GM12878 (cell line): ENCODE data around the gene KRT72. TPM values are rescaled to one million over a fixed set of nuclear protein-coding genes. Genes with fewer than 3 reads are reported as not detected.

Source experiments
- ATAC-seq: fragments of 200-7000 bp; cut with Tn5 transposase; 3 replicates; pipeline ENCODE4 v1.9.1; 2020; ENCODE audit warnings: mild to moderate bottlenecking, moderate library complexity
- BruUV-seq: library from RNA; stranded (reverse); fragments of 400-500 nt; replicated peaks from 2 replicates; lab custom pipeline; 2021; lab: Mats Ljungman, UMichigan
- CTCF ChIA-PET: fragments of 300-600 bp; sonication (Branson Sonifier 250); formaldehyde crosslinking; extraction: SDS; loops from one replicate; lab custom pipeline; 2021; ENCODE audit warnings: inconsistent platforms; lab: Yijun Ruan, JAX
- POLR2A ChIA-PET: fragments of 350-600 bp; formaldehyde crosslinking; extraction: SDS; loops from one replicate; lab custom pipeline; 2021; ENCODE audit warnings: inconsistent platforms; lab: Charles Lee
- RAD21 ChIA-PET: fragments of 300-600 bp; sonication (Branson Sonifier 250); formaldehyde crosslinking; loops from one replicate; lab custom pipeline; 2023; ENCODE audit warnings: antibody characterized with exemption; ENCODE audit not compliant: unreplicated experiment; lab: Charles Lee
- SMC1A ChIA-PET: fragments of 300-600 bp; sonication (Branson Sonifier 250); formaldehyde crosslinking; loops from one replicate; lab custom pipeline; 2023; ENCODE audit not compliant: unreplicated experiment, uncharacterized antibody; lab: Charles Lee
- DNase-seq: peaks from one replicate; pipeline ENCODE4 v3.0.0-alpha.2; 2011; ENCODE audit warnings: low read depth, low spot score
- FAIRE-seq: peaks from 3 replicates; lab custom pipeline; 2011; peaks lifted over from hg19 to GRCh38; lab: Jason Lieb, UNC
- H2AFZ ChIP-seq: 2 replicates; pipeline ENCODE4 v1.6.0; 2011; ENCODE audit warnings: low read depth, low read length, control low read depth; ENCODE audit not compliant: control insufficient read depth
- H3K27ac ChIP-seq: 2 replicates; pipeline ENCODE4 v1.5.1; 2011; ENCODE audit warnings: control low read depth; ENCODE audit not compliant: control insufficient read depth, insufficient read depth
- H3K27me3 ChIP-seq, 2 experiments: replicated peaks in 1 of 2; 2 replicates each; pipeline versions ENCODE4 v1.6.0 to v1.6.1; 2011; ENCODE audit warnings: low read length in 1 of 2; ENCODE audit not compliant: control insufficient read depth in 2 of 2, insufficient read depth in 2 of 2
- H3K36me3 ChIP-seq, 2 experiments: 2 replicates each; pipeline ENCODE4 v1.5.1; 2011; ENCODE audit warnings: low read length in 1 of 2; ENCODE audit not compliant: control insufficient read depth in 2 of 2, insufficient read depth in 2 of 2
- H3K4me1 ChIP-seq: 2 replicates; pipeline ENCODE4 v1.6.1; 2011; ENCODE audit warnings: mild to moderate bottlenecking, low read length, moderate library complexity, mixed read lengths; ENCODE audit not compliant: control insufficient read depth, insufficient read depth
- H3K4me2 ChIP-seq: 2 replicates; pipeline ENCODE4 v1.6.0; 2011; ENCODE audit warnings: control low read depth; ENCODE audit not compliant: control insufficient read depth, insufficient read depth
- H3K4me3 ChIP-seq: fragments of 200-600 bp; sonication (generic); 2 replicates; pipeline ENCODE4 v1.5.1; 2016
- H3K79me2 ChIP-seq: 2 replicates; pipeline ENCODE4 v1.6.0; 2011; ENCODE audit warnings: low read length; ENCODE audit not compliant: control insufficient read depth, insufficient read depth
- H3K9ac ChIP-seq: 2 replicates; pipeline ENCODE4 v1.8.0; 2011; ENCODE audit warnings: low read length, control low read depth, mixed read lengths; ENCODE audit not compliant: control insufficient read depth, insufficient read depth
- H3K9me3 ChIP-seq: replicated peaks from 3 replicates; pipeline ENCODE4 v1.5.1; 2011; ENCODE audit warnings: mild to moderate bottlenecking, low read length; ENCODE audit not compliant: control insufficient read depth, insufficient read depth
- H4K20me1 ChIP-seq: 2 replicates; pipeline ENCODE4 v1.6.0; 2011; ENCODE audit not compliant: control insufficient read depth, insufficient read depth
- ATF3 ChIP-seq: IDR thresholded peaks from 2 replicates; pipeline ENCODE4 v1.6.1; 2011; ENCODE audit warnings: low read depth, mild to moderate bottlenecking, low read length, moderate library complexity, borderline replicate concordance; ENCODE audit errors: extremely low read depth
- CBX5 ChIP-seq: sonication (generic); IDR thresholded peaks from 2 replicates; pipeline ENCODE4 v1.6.1; 2016; ENCODE audit warnings: low read depth, moderate library complexity, mild to moderate bottlenecking, inconsistent platforms
- CREB1 ChIP-seq: IDR thresholded peaks from 2 replicates; pipeline ENCODE4 v1.6.1; 2012; ENCODE audit warnings: low read depth, mild to moderate bottlenecking, inconsistent platforms
- IRF5 ChIP-seq: fragments of 450-650 bp; IDR thresholded peaks from 2 replicates; pipeline ENCODE4 v1.6.1; 2017; ENCODE audit warnings: borderline replicate concordance
- KAT2A ChIP-seq: conservative IDR thresholded peaks from 2 replicates; pipeline ENCODE4 v1.6.1; 2011; ENCODE audit warnings: low read depth, low read length; ENCODE audit not compliant: control insufficient read depth
- MAX ChIP-seq: IDR thresholded peaks from 2 replicates; pipeline ENCODE4 v1.6.1; 2012; ENCODE audit warnings: low read depth, low read length, improper control_type of control experiment
- PML ChIP-seq: IDR thresholded peaks from 2 replicates; pipeline ENCODE4 v1.6.1; 2012; ENCODE audit warnings: low read length, inconsistent platforms
- POU2F2 ChIP-seq: IDR thresholded peaks from 3 replicates; pipeline ENCODE4 v1.6.1; 2011; ENCODE audit warnings: low read depth, mild to moderate bottlenecking, low read length, borderline replicate concordance
- RELA ChIP-seq: fragments of 450-650 bp; IDR thresholded peaks from 2 replicates; pipeline ENCODE4 v1.8.0; 2014; ENCODE audit warnings: borderline replicate concordance; ENCODE audit not compliant: partially characterized antibody
- SMAD1 ChIP-seq: fragments of 450-650 bp; IDR thresholded peaks from 2 replicates; pipeline ENCODE4 v1.6.1; 2018; ENCODE audit warnings: mild to moderate bottlenecking, low read depth; ENCODE audit not compliant: partially characterized antibody
- SREBF2 ChIP-seq: IDR thresholded peaks from 2 replicates; pipeline ENCODE4 v1.6.1; 2012; ENCODE audit warnings: mild to moderate bottlenecking, low read length
- TARDBP ChIP-seq: IDR thresholded peaks from 2 replicates; pipeline ENCODE4 v1.6.1; 2016; ENCODE audit warnings: borderline replicate concordance
- TCF7 ChIP-seq: IDR thresholded peaks from 2 replicates; pipeline ENCODE4 v1.6.1; 2014; ENCODE audit warnings: antibody characterized with exemption, borderline replicate concordance
- WGBS: methylation state at CpG from one replicate; pipeline ENCODE4 v1.1.6; 2016; ENCODE audit warnings: low lambda C conversion rate; ENCODE audit not compliant: insufficient replicate concordance, insufficient coverage; ENCODE audit errors: missing lambda C conversion rate; 5-methylcytosine and 5-hydroxymethylcytosine counted together
- in situ Hi-C: fragments of 300-500 bp; cut with MboI; formaldehyde crosslinking; loops from 9 replicates; pipeline ENCODE4 v1.14.3; 2018; ENCODE audit warnings: mixed read lengths
- intact Hi-C: fragments of 100-400 bp; cut with micrococcal nuclease; formaldehyde crosslinking; loops from one replicate; pipeline ENCODE4 v1.14.2; 2022; ENCODE audit not compliant: unreplicated experiment
- polyA plus RNA-seq, 11 experiments: library from polyadenylated mRNA; depleted of rRNA in 4 of 11; unstranded in 6 of 11; stranded (reverse) in 5 of 11; fragments of >200 nt; fragmentation: Nextera tagmentation in 4 of 11; fragmentation: Illumina TruSeq in 1 of 11; extraction: Ambion mirVana in 4 of 11; extraction: Trizol in 1 of 11; gene quantifications; 1 replicate in 1 of 11; 2 replicates in 10 of 11; pipeline versions ENCODE4 v1.2.1 to v1.2.3, GENCODE V29; 2011 to 2016; ENCODE audit warnings: inconsistent platforms in 2 of 11, missing spikeins in 2 of 11, low read depth in 1 of 11
- total RNA-seq, 4 experiments: library from RNA; depleted of rRNA in 3 of 4; stranded (reverse); fragments of >200 nt in 3 of 4; fragmentation: Illumina TruSeq in 1 of 4; extraction: Trizol in 1 of 4; gene quantifications; 2 replicates each; pipeline versions ENCODE4 v1.2.1 to v1.2.3, GENCODE V29; 2013 to 2021
- TF ChIP-seq, protein P1 (sequence below): IDR thresholded peaks from 2 replicates; pipeline ENCODE4 v1.6.1; 2011; ENCODE audit warnings: borderline replicate concordance, low read depth, mild to moderate bottlenecking, moderate library complexity, mixed read lengths, low read length; ENCODE audit not compliant: insufficient read depth; ENCODE audit errors: extremely low read length

Gene KRT72
- total and polyA plus RNA-seq, 10 of the 15 experiments (the other 5 are each of a cell fraction or from before 2014, with no cell fraction given): not detected

GRCh38 chr12:52615912-52616311, 14.6 kb upstream of the KRT72 start:
- intact Hi-C loops (no loop called here), in situ Hi-C loops (no loop called here)
- Histone ChIP-seq H3K9me3 (no peaks in the 10 kb centered on the region), H3K36me3 (no peaks in the 10 kb centered on the region), H3K27me3 (peaks cover 0 to 3% of the 10 kb centered on the region in 2 experiments; a peak in 3 of 4 replicates)
- ChIA-PET CTCF (no interaction called here), RAD21 (no interaction called here), SMC1A (no interaction called here)
- WGBS: 45% methylated on average over 9 of the region's 9 CpGs
- no peak for ATAC-seq
- no peak for TF ChIP-seq ATF3
- TF ChIP-seq, all 136 proteins: peak for 0
- POLR2A ChIA-PET: interaction anchor here (0.6 kb wide), 1 partner anchor 80 kb away, joined by 6 read pairs; no protein-coding TSS in a partner anchor
- no peak overlapping the region for H3K27ac ChIP-seq
- DNase-seq (no peak), FAIRE-seq (no peak)
- H3K4me2 ChIP-seq: no peak overlapping the region
- no peaks in the 10 kb centered on the region for H3K4me1 ChIP-seq
- no peak overlapping the region for H3K9ac ChIP-seq
- H3K4me3 ChIP-seq: no peak overlapping the region
- no peaks in the 10 kb centered on the region for H3K79me2 ChIP-seq
- H4K20me1 ChIP-seq: no peaks in the 10 kb centered on the region
- H2AFZ ChIP-seq: no peak overlapping the region
- no TSS peak for BruUV-seq

- H3K9me3 ChIP-seq: no peaks in the 10 kb centered on the region
- ATAC-seq (no peak), FAIRE-seq (no peak), DNase-seq (no peak)
- ChIA-PET CTCF (no interaction called here), RAD21 (no interaction called here), POLR2A (no interaction called here), SMC1A (no interaction called here)
- H2AFZ ChIP-seq: no peak overlapping the region
- peaks cover 0 to 3% of the 10 kb centered on the region in 2 experiments; a peak in 3 of 4 replicates for H3K27me3 ChIP-seq
- H3K79me2 ChIP-seq: no peaks in the 10 kb centered on the region
- H4K20me1 ChIP-seq: no peaks in the 10 kb centered on the region
- no peaks in the 10 kb centered on the region for H3K36me3 ChIP-seq
- BruUV-seq: no TSS peak
- H3K27ac ChIP-seq: no peak overlapping the region
- no peaks in the 10 kb centered on the region for H3K4me1 ChIP-seq
- in situ Hi-C loops (no loop called here), intact Hi-C loops (no loop called here)
- no peak overlapping the region for H3K9ac ChIP-seq
- WGBS: 17% methylated on average over 6 of the region's 6 CpGs
- no peak overlapping the region for H3K4me3 ChIP-seq
- H3K4me2 ChIP-seq: no peak overlapping the region
- no peak for TF ChIP-seq CBX5
- no peak for TF ChIP-seq CREB1
- no peak for TF ChIP-seq PML
- TF ChIP-seq MAX: no peak
- no peak for TF ChIP-seq IRF5
- no peak for TF ChIP-seq TARDBP
- TF ChIP-seq SMAD1: no peak
- TF ChIP-seq TCF7: no peak
- TF ChIP-seq KAT2A: no peak
- TF ChIP-seq RELA: no peak
- no peak for TF ChIP-seq POU2F2
- no peak for TF ChIP-seq SREBF2
- TF ChIP-seq, protein P1, sequence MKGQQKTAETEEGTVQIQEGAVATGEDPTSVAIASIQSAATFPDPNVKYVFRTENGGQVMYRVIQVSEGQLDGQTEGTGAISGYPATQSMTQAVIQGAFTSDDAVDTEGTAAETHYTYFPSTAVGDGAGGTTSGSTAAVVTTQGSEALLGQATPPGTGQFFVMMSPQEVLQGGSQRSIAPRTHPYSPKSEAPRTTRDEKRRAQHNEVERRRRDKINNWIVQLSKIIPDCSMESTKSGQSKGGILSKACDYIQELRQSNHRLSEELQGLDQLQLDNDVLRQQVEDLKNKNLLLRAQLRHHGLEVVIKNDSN: no peak
These were observed 14.1 kb upstream of the KRT72 start for GRCh38 chr12:52615208-52615868.
